AG04450 (cell line): Measurements from ENCODE around the gene PKD2. TPM values are rescaled to one million over a fixed set of nuclear protein-coding genes. Genes with fewer than 3 reads are reported as not detected.

Source experiments
- CTCF ChIA-PET: fragments of 300-600, 350-600 bp; formaldehyde crosslinking; extraction: SDS; loops from one replicate; lab custom pipeline; 2022; ENCODE audit warnings: antibody characterized with exemption, inconsistent platforms; lab: Charles Lee
- POLR2A ChIA-PET: fragments of 350-600 bp; formaldehyde crosslinking; extraction: SDS; loops from one replicate; lab custom pipeline; 2021; ENCODE audit warnings: antibody characterized with exemption, inconsistent platforms; lab: Yijun Ruan, JAX
- DNase-seq: peaks from one replicate; pipeline ENCODE4 v3.0.0-alpha.2; 2011; ENCODE audit warnings: low read depth, low spot score
- H3K27ac ChIP-seq: one replicate; pipeline ENCODE4 v1.5.1; 2012; ENCODE audit warnings: low read depth, low read length, control low read depth
- H3K27me3 ChIP-seq: one replicate; pipeline ENCODE4 v1.6.0; 2012; ENCODE audit warnings: low read length; ENCODE audit not compliant: control insufficient read depth, insufficient read depth
- H3K4me3 ChIP-seq: 2 replicates; pipeline ENCODE4 v1.5.1; 2011; ENCODE audit warnings: mild to moderate bottlenecking, low read depth, low read length, control low read depth
- H3K9me3 ChIP-seq: 2 replicates; pipeline ENCODE4 v1.5.1; 2012; ENCODE audit warnings: low read length; ENCODE audit not compliant: control insufficient read depth, insufficient read depth
- CTCF ChIP-seq: IDR thresholded peaks from 2 replicates; pipeline ENCODE4 v1.5.1; 2011; ENCODE audit warnings: low read depth, low read length, control low read depth, inconsistent platforms
- polyA plus RNA-seq: library from polyadenylated mRNA; depleted of rRNA; stranded (reverse); fragments of >200 nt; gene quantifications from 2 replicates; pipeline ENCODE4 v1.2.3, GENCODE V29; 2011

PKD2 gene
- polyA plus RNA-seq, 1 experiment, result 65.1 TPM

DNA sequence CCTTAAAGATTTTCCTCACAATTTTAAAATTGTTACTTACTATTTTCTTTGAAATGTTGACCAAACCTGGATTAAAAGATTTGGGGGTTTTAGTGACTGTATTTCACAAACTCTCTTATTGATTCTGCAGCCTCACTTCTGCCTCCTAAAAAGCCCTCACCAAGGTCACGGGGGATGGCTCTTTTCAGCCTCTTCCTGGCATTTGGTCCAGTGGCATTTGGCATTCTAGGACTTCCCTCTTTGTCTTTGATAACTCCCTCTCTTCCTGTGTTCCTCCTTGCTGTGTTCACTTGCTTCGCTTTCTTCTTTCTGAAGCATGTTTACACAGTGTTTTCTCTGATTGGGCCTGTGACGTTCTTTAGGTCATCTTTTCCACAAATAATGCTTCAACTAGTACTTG, 21.5 kb downstream of the PKD2 start:
- TF ChIP-seq CTCF, result no peak
- CTCF ChIA-PET, result interaction anchor here (0.6 to 0.7 kb wide), 2 partner anchors 16 to 189 kb away, joined by 3 read pairs; no protein-coding TSS in a partner anchor
- Histone ChIP-seq H3K9me3 (peaks cover 16% of the 10 kb centered on the region), H3K27me3 (no peaks in the 10 kb centered on the region), H3K4me3 (no peak overlapping the region), H3K27ac (no peak overlapping the region)
- POLR2A ChIA-PET, result no interaction called here
- no peak for DNase-seq

- no peak for DNase-seq
- ChIA-PET CTCF (interaction anchor here (0.7 to 4.1 kb wide), 2 partner anchors 180 to 190 kb away, joined by 3 to 139 read pairs; no protein-coding TSS in a partner anchor), POLR2A (no interaction called here)
- no peaks in the 10 kb centered on the region for H3K27me3 ChIP-seq
- no peak overlapping the region for H3K4me3 ChIP-seq
- H3K9me3 ChIP-seq, result peaks cover 16% of the 10 kb centered on the region
- no peak overlapping the region for H3K27ac ChIP-seq
- TF ChIP-seq CTCF, result no peak
Measured at GRCh38 chr4:88029556-88029955, 22.1 kb downstream of the PKD2 start.

DNA sequence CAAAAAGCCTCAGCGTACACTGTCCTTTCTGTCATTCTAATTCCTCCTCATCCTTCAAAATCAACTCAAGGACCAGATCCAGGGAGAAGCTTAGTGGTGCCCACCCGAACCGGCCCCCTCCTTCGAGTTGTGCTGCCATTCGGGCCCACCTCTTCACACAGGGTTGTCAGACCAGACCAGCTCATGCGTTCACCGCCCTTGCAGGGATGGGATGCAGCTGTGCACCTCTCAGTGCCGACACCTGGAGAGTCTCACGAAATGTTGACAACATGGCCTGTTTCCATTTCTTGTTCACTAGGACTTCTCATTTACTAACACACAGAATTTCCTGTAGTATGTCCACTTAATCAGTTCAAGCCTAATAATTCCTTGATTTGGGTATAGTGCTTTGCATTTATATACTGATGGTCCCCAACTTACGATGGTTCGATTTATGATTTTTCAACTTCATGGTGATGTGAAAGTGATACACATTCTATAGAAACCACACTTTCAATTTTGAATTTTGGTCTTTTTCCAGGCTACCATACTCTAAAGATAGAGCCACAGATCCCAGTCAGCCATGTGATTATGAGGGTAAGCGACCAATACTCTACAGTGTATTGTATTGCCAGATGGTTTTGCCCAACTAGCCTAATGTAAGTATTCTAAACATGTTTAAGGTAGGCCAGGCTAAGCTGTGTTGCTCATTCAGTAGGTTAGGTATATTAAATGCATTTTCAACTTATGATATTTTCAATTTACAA, 23.3 kb downstream of the PKD2 start:
- H3K4me3 ChIP-seq, result no peak overlapping the region
- no peak for TF ChIP-seq CTCF
- ChIA-PET CTCF (interaction anchor here (0.5 to 4.1 kb wide), 4 partner anchors 33 to 189 kb away, joined by 3 to 139 read pairs (median 3); no protein-coding TSS in a partner anchor), POLR2A (no interaction called here)
- H3K27me3 ChIP-seq, result no peaks in the 10 kb centered on the region
- DNase-seq, result no peak
- H3K27ac ChIP-seq, result no peak overlapping the region
- H3K9me3 ChIP-seq, result peaks cover 8% of the 10 kb centered on the region

GRCh38 chr4:88033309-88033708, 25.9 kb downstream of the PKD2 start:
- no peak overlapping the region for H3K27ac ChIP-seq
- DNase-seq, result peak; percentile 39
- no peaks in the 10 kb centered on the region for H3K27me3 ChIP-seq
- POLR2A ChIA-PET, result interaction anchor here (0.7 kb wide), 2 partner anchors 94 to 179 kb away, joined by 4 to 8 read pairs; no protein-coding TSS in a partner anchor
- H3K9me3 ChIP-seq, result no peaks in the 10 kb centered on the region
- peak; percentile 76 for TF ChIP-seq CTCF
- CTCF ChIA-PET, result interaction anchor here (0.5 to 4.1 kb wide), 31 partner anchors 9 to 541 kb away, joined by 3 to 139 read pairs (median 5); no protein-coding TSS in a partner anchor
- H3K4me3 ChIP-seq, result no peak overlapping the region

DNA sequence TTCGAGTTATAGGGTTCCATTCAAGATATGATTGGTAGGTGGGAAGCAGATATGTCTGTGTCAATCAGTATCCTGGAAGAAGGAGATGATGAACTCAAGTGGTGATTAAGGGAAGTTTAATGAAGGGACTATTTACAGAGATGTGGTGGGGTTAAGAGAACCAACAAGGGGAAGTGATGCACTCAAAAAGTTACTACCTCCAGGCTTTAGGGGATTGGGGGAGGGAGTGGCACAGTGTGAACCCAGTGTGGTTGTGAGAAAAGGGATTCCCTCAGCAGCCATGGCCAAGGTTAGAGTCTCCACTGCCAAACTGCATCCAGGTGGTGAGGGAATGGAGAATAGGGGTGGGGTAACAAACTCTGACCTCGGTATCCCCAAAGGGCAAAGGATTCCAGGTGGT, 27.9 kb downstream of the PKD2 start:
- POLR2A ChIA-PET, result no interaction called here
- no peaks in the 10 kb centered on the region for H3K27me3 ChIP-seq
- CTCF ChIA-PET, result interaction anchor here (0.7 to 1.7 kb wide), 5 partner anchors 20 to 183 kb away, joined by 3 to 24 read pairs (median 5); no protein-coding TSS in a partner anchor
- TF ChIP-seq CTCF, result no peak
- no peak overlapping the region for H3K4me3 ChIP-seq
- H3K27ac ChIP-seq, result no peak overlapping the region
- no peak for DNase-seq
- no peaks in the 10 kb centered on the region for H3K9me3 ChIP-seq
